Mucosa of stomach (tissue), 1 donor: ENCODE results near the gene GLI3.

Experiments
- H3K27me3 ChIP-seq: one replicate; pipeline ENCODE4 v1.7.0; 2013; ENCODE audit warnings: mild to moderate bottlenecking, low read length; ENCODE audit not compliant: control insufficient read depth, insufficient read depth
- H3K36me3 ChIP-seq: one replicate; pipeline ENCODE4 v1.7.0; 2013; ENCODE audit warnings: low read length; ENCODE audit not compliant: control insufficient read depth, insufficient read depth
- H3K4me1 ChIP-seq: one replicate; pipeline ENCODE4 v1.7.0; 2013; ENCODE audit warnings: mild to moderate bottlenecking, low read length; ENCODE audit not compliant: control insufficient read depth, insufficient read depth
- H3K4me3 ChIP-seq: one replicate; pipeline ENCODE4 v1.7.0; 2013; ENCODE audit warnings: low read length
- H3K9ac ChIP-seq: one replicate; pipeline ENCODE4 v1.7.0; 2013; ENCODE audit warnings: mild to moderate bottlenecking, low read length, moderate library complexity
- H3K9me3 ChIP-seq: one replicate; pipeline ENCODE4 v1.7.0; 2013; ENCODE audit warnings: mild to moderate bottlenecking, low read length, moderate library complexity; ENCODE audit not compliant: control insufficient read depth
- donor health status: Pancreatic carcinoma.

The GLI3 gene

DNA sequence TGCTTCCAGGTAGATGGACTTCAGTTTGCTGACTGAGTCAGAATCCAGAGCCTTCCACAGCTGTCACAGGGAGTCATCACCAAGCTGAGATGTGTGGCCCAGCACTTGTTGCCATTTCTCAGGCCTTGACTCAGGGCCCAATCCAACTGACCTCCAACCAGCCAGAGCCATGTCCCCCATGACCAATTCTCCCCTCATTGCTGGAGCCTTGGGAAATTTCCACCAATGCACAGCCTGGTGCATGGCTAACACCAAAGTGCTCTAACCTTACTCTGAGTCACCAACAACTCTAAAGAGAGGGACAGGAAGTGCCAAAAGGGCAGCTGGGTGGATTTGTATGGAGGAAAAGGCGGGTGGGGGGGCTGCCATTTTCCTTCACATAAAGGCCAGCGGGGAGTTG lies 13.4 kb upstream of the GLI3 start:
- H3K27me3 ChIP-seq: no peaks in the 10 kb centered on the region
- H3K36me3 ChIP-seq: no peaks in the 10 kb centered on the region
- H3K4me1 ChIP-seq: no peaks in the 10 kb centered on the region
- no peak overlapping the region for H3K9ac ChIP-seq
- H3K9me3 ChIP-seq: no peaks in the 10 kb centered on the region
- H3K4me3 ChIP-seq: no peak overlapping the region

DNA sequence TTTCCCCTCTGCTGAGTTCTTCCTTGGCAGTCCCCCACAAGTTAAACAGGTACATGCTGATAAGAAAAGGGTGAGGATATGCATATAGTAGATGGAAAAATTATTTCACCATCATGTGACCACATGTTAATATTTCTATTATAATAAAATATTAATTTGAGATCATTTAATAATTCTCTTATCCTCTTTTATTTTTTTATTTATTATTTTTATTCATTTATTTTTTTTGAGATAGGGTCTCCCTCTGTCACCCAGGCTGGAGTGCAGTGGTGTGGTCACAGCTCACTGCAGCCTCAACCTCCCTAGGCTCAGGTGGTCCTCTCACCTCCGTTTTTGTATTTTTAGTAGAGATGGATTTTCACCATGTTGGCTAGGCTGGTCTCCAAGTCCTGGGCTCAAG lies 11.6 kb upstream of the GLI3 start:
- Histone ChIP-seq H3K9ac (no peak overlapping the region), H3K27me3 (no peaks in the 10 kb centered on the region), H3K9me3 (no peaks in the 10 kb centered on the region), H3K36me3 (no peaks in the 10 kb centered on the region), H3K4me1 (no peaks in the 10 kb centered on the region), H3K4me3 (no peak overlapping the region)

GRCh38 chr7:42247301-42247700 lies 10.3 kb upstream of the GLI3 start:
- no peaks in the 10 kb centered on the region for H3K36me3 ChIP-seq
- no peaks in the 10 kb centered on the region for H3K9me3 ChIP-seq
- no peaks in the 10 kb centered on the region for H3K4me1 ChIP-seq
- no peaks in the 10 kb centered on the region for H3K27me3 ChIP-seq
- no peak overlapping the region for H3K9ac ChIP-seq
- no peak overlapping the region for H3K4me3 ChIP-seq

- Histone ChIP-seq H3K4me3 (no peak overlapping the region), H3K9ac (no peak overlapping the region), H3K9me3 (no peaks in the 10 kb centered on the region)
Measured at GRCh38 chr7:42244828-42245227, 7.8 kb upstream of the GLI3 start.

DNA sequence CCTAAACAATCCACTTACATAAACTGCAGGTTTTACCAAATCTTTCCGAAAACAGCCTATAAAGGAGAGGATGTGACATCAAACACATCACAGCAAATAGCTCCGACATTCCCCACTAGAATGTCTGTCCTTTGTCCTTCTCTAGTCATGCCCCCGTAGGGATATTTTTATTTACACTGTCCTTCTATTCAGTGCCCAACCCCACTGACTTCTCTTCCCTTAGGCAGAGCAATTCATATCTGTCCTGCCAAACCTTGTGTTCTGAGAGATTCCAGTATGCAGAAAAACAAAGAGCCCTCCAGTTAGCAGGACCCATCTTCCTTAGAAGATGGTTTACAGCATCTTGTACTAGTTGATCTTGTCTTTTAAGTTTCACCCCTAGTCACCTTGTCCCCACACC lies 5.4 kb upstream of the GLI3 start:
- H3K9ac ChIP-seq: no peak overlapping the region
- H3K4me1 ChIP-seq: no peaks in the 10 kb centered on the region
- no peak overlapping the region for H3K4me3 ChIP-seq
- no peaks in the 10 kb centered on the region for H3K9me3 ChIP-seq
- peaks cover 5% of the 10 kb centered on the region for H3K27me3 ChIP-seq
- no peaks in the 10 kb centered on the region for H3K36me3 ChIP-seq

More at GRCh38 chr7:42244828-42245227, 7.8 kb upstream of the GLI3 start:
- Histone ChIP-seq H3K4me1 (no peaks in the 10 kb centered on the region), H3K27me3 (no peaks in the 10 kb centered on the region), H3K36me3 (no peaks in the 10 kb centered on the region)

- H3K9ac ChIP-seq: no peak overlapping the region
- no peak overlapping the region for H3K4me3 ChIP-seq
- no peaks in the 10 kb centered on the region for H3K9me3 ChIP-seq
- H3K36me3 ChIP-seq: no peaks in the 10 kb centered on the region
- H3K27me3 ChIP-seq: peaks cover 8% of the 10 kb centered on the region
- no peaks in the 10 kb centered on the region for H3K4me1 ChIP-seq
Measured at GRCh38 chr7:42241424-42241823, 4.4 kb upstream of the GLI3 start.

DNA sequence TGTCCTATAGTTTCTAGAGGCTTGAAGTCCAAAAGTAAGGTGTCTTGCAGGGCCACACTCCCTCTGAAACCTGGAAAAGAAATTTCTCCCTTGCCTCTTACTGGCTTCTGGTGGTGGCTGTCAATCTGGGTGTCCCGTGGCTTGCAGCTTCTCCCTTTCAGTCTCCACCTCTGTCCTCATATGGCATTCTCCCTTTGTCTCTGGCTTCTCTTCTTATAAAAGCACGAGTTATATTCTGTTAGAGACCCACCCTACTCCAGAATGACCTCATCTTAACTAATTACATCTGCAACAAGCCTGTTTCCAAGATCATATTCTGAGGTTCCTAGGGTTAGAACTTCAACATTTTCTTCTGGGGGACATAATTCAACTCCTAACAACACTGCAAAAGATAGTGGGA lies 3.4 kb upstream of the GLI3 start:
- Histone ChIP-seq H3K36me3 (no peaks in the 10 kb centered on the region), H3K9me3 (no peaks in the 10 kb centered on the region), H3K27me3 (peaks cover 18% of the 10 kb centered on the region), H3K4me3 (no peak overlapping the region), H3K4me1 (no peaks in the 10 kb centered on the region), H3K9ac (no peak overlapping the region)

- H3K9me3 ChIP-seq: no peaks in the 10 kb centered on the region
- no peaks in the 10 kb centered on the region for H3K4me1 ChIP-seq
- no peak overlapping the region for H3K4me3 ChIP-seq
- no peak overlapping the region for H3K9ac ChIP-seq
- no peaks in the 10 kb centered on the region for H3K36me3 ChIP-seq
- peaks cover 26% of the 10 kb centered on the region for H3K27me3 ChIP-seq
Measured at GRCh38 chr7:42238709-42239366, 1.8 kb upstream of the GLI3 start.

- Histone ChIP-seq H3K27me3 (peaks cover 26% of the 10 kb centered on the region), H3K9ac (no peak overlapping the region), H3K36me3 (no peaks in the 10 kb centered on the region), H3K9me3 (no peaks in the 10 kb centered on the region), H3K4me1 (no peaks in the 10 kb centered on the region), H3K4me3 (no peak overlapping the region)
Measured at GRCh38 chr7:42237811-42238541, 967 bp upstream of the GLI3 start.

- peak overlapping the region; percentile 8 for H3K4me3 ChIP-seq
- no peaks in the 10 kb centered on the region for H3K9me3 ChIP-seq
- peak overlapping the region; percentile 22 for H3K9ac ChIP-seq
- no peaks in the 10 kb centered on the region for H3K4me1 ChIP-seq
- H3K27me3 ChIP-seq: peaks cover 26% of the 10 kb centered on the region
- H3K36me3 ChIP-seq: no peaks in the 10 kb centered on the region
Measured at GRCh38 chr7:42236266-42236975, 588 bp downstream of the GLI3 start.

- no peaks in the 10 kb centered on the region for H3K36me3 ChIP-seq
- no peaks in the 10 kb centered on the region for H3K4me1 ChIP-seq
- H3K4me3 ChIP-seq: peak overlapping the region; percentile 8
- H3K9me3 ChIP-seq: no peaks in the 10 kb centered on the region
- peak overlapping the region; percentile 0 for H3K9ac ChIP-seq
- peaks cover 26% of the 10 kb centered on the region for H3K27me3 ChIP-seq
Measured at GRCh38 chr7:42235741-42236161, 1.3 kb downstream of the GLI3 start.

- Histone ChIP-seq H3K27me3 (peaks cover 26% of the 10 kb centered on the region), H3K9me3 (no peaks in the 10 kb centered on the region), H3K9ac (no peak overlapping the region), H3K4me3 (no peak overlapping the region), H3K4me1 (no peaks in the 10 kb centered on the region), H3K36me3 (no peaks in the 10 kb centered on the region)
Measured at GRCh38 chr7:42234736-42235135, 2.3 kb downstream of the GLI3 start.
